ENCODE measurements around the gene SPACA1. TPM values are rescaled to one million over a fixed set of nuclear protein-coding genes. Genes with fewer than 3 reads are reported as not detected.

SPACA1 gene
- total RNA-seq, 1 donor from 2014 or later = not detected

GRCh38 chr6:88008831-88009231, 38.8 kb upstream of the SPACA1 start:
- Histone ChIP-seq H3K36me3 (no peaks in the 10 kb centered on the region), H3K27me3 (ENCODE audit: low read depth) (no peaks in the 10 kb centered on the region), H3K4me3 (no peak overlapping the region), H3K9me3 (no peaks in the 10 kb centered on the region), H3K4me1 (peaks cover 4% of the 10 kb centered on the region), H3K27ac (no peak overlapping the region)
- intact Hi-C loops (cut with DNase I) = no loop called here
- ATAC-seq (no peak), DNase-seq (no peak)
- TF ChIP-seq CTCF (IDR thresholded peaks at IDR 0.05) = no peak

GRCh38 chr6:88013015-88013414, 34.6 kb upstream of the SPACA1 start:
- TF ChIP-seq CTCF (IDR thresholded peaks at IDR 0.05) = no peak
- H3K4me1 ChIP-seq = peaks cover 4% of the 10 kb centered on the region
- no peak overlapping the region for H3K4me3 ChIP-seq
- H3K9me3 ChIP-seq = no peaks in the 10 kb centered on the region
- intact Hi-C loops (cut with DNase I) = no loop called here
- no peaks in the 10 kb centered on the region for H3K36me3 ChIP-seq
- ATAC-seq = no peak
- no peaks in the 10 kb centered on the region for H3K27me3 ChIP-seq (ENCODE audit: low read depth)
- DNase-seq = no peak
- H3K27ac ChIP-seq = no peak overlapping the region

- Histone ChIP-seq H3K4me3 (no peak overlapping the region), H3K27me3 (ENCODE audit: low read depth) (no peaks in the 10 kb centered on the region), H3K4me1 (peaks cover 4% of the 10 kb centered on the region), H3K36me3 (no peaks in the 10 kb centered on the region), H3K9me3 (no peaks in the 10 kb centered on the region), H3K27ac (no peak overlapping the region)
- TF ChIP-seq CTCF (IDR thresholded peaks at IDR 0.05) = no peak
- ATAC-seq = no peak
- intact Hi-C loops (cut with DNase I) = no loop called here
- no peak for DNase-seq
Observed at GRCh38 chr6:88013554-88013953, 34.1 kb upstream of the SPACA1 start.

GRCh38 chr6:88020439-88020838, 27.2 kb upstream of the SPACA1 start:
- H3K9me3 ChIP-seq = no peaks in the 10 kb centered on the region
- H3K27me3 ChIP-seq (ENCODE audit: low read depth) = no peaks in the 10 kb centered on the region
- no peak for TF ChIP-seq CTCF (IDR thresholded peaks at IDR 0.05)
- no peaks in the 10 kb centered on the region for H3K36me3 ChIP-seq
- DNase-seq (no peak), ATAC-seq (no peak)
- intact Hi-C loops (cut with DNase I) = no loop called here
- H3K27ac ChIP-seq = no peak overlapping the region
- H3K4me3 ChIP-seq = no peak overlapping the region
- H3K4me1 ChIP-seq = no peaks in the 10 kb centered on the region

- H3K4me3 ChIP-seq = no peak overlapping the region
- ATAC-seq (no peak), DNase-seq (no peak)
- no peaks in the 10 kb centered on the region for H3K4me1 ChIP-seq
- H3K36me3 ChIP-seq = no peaks in the 10 kb centered on the region
- no peak overlapping the region for H3K27ac ChIP-seq
- intact Hi-C loops (cut with DNase I) = no loop called here
- no peak for TF ChIP-seq CTCF (IDR thresholded peaks at IDR 0.05)
- H3K27me3 ChIP-seq (ENCODE audit: low read depth) = no peaks in the 10 kb centered on the region
- peaks cover 14% of the 10 kb centered on the region for H3K9me3 ChIP-seq
Observed at GRCh38 chr6:88024696-88025095, 22.9 kb upstream of the SPACA1 start.

GRCh38 chr6:88031550-88031949, 16.1 kb upstream of the SPACA1 start:
- no peaks in the 10 kb centered on the region for H3K36me3 ChIP-seq
- TF ChIP-seq CTCF (IDR thresholded peaks at IDR 0.05) = no peak
- DNase-seq = no peak
- no peak for ATAC-seq
- intact Hi-C loops (cut with DNase I) = no loop called here
- no peaks in the 10 kb centered on the region for H3K27me3 ChIP-seq (ENCODE audit: low read depth)
- no peak overlapping the region for H3K27ac ChIP-seq
- H3K4me3 ChIP-seq = no peak overlapping the region
- peaks cover 41% of the 10 kb centered on the region for H3K9me3 ChIP-seq
- no peaks in the 10 kb centered on the region for H3K4me1 ChIP-seq
